ENCODE measurements around the gene FN1.

Gene FN1

GRCh38 chr2:215386566-215386965 lies 49.3 kb downstream of the FN1 start:
- DNase-seq = no peak

DNA sequence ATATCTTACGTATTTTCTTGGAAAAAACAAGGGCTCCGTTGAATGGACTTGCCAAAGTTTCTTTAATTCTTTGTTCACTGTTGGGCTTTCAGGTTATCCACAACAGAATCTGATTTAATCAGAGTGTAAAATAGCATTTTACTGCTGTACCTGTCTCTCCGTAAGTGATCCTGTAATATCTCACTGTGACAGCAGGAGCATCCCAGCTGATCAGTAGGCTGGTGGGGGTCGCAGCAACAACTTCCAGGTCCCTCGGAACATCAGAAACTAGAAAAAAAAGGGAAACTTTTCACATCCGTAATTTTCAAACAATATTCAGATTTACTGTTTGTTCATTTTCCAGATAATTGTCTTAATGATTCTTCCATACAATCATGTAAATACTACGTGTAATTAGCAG lies 51.2 kb downstream of the FN1 start:
- no peak for DNase-seq

- DNase-seq = no peak
These were observed 52.1 kb downstream of the FN1 start for GRCh38 chr2:215383652-215384279.

DNA sequence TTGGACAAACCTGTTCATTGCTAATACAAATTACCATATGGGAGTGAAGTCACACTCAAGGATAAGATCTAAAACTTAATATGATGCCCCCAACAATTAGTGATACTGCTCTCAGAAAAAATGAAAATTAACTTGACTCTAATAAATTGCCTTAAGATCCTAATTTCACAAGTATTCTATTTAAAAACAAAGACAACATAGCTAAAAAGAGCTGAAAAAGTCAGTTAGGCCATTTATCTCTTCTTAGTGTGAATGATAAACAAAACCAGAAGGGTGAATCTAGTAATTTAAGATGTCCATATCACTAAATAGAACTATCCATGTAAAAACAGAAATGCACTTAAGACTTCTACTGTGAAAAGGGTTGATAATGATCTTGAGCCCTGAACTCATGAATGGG lies 53.4 kb downstream of the FN1 start:
- DNase-seq = no peak

GRCh38 chr2:215382011-215382410 lies 53.9 kb downstream of the FN1 start:
- DNase-seq = no peak

DNA sequence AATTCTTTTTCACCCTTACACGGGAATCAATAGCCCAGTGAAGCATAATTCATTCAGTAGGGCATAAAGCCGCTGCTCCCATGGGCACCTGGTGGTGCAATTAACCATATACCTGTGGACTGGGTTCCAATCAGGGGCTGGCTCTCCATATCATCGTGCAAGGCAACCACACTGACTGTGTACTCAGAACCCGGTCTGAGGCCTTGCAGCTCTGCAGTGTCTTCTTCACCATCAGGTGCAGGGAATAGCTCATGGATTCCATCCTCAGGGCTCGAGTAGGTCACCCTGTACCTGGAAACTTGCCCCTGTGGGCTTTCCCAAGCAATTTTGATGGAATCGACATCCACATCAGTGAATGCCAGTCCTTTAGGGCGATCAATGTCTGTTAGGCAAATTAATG lies 55.2 kb downstream of the FN1 start:
- DNase-seq = no peak

- DNase-seq = no peak
These were observed 55.9 kb downstream of the FN1 start for GRCh38 chr2:215379948-215380347.

GRCh38 chr2:215379039-215379438 lies 56.8 kb downstream of the FN1 start:
- no peak for DNase-seq

DNA sequence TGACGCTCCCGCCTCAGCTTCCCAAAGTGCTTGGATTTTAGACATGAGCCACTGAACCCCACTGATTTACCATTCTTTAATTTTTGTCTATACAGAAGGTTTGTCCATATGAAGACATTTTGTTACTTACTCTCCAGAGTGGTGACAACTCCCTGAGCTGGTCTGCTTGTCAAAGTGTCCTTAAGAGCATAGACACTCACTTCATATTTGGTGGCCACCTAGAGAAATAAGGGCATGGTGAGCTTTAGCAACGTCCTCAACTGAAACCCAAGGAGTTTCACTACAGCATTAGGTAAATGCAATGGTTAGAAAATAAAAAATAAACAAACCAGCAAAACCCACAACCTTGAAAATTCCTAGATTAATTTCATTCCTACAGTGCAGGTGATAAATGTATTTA lies 57.8 kb downstream of the FN1 start:
- DNase-seq = no peak

DNA sequence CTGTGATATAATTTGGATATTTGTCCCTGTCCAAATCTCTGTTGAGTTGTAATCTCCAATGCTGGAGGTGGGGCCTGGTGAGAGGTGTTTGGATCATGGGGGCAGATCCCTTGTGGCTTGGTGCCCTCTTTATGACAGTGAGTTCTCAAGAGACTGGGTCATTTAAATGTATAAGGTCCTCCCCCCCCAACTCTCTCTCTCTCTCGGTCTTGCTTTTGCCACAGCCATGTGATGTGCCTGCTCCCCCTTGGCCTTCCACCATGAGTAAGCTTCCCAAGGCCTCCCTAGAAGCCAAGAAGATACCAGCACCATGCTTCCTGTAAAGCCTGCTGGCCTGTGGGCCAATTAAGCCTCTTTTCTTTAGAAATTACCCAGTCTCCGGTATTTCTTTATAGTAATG lies 58.6 kb downstream of the FN1 start:
- DNase-seq = no peak

GRCh38 chr2:215376103-215376780 lies 59.6 kb downstream of the FN1 start:
- no peak for DNase-seq

DNA sequence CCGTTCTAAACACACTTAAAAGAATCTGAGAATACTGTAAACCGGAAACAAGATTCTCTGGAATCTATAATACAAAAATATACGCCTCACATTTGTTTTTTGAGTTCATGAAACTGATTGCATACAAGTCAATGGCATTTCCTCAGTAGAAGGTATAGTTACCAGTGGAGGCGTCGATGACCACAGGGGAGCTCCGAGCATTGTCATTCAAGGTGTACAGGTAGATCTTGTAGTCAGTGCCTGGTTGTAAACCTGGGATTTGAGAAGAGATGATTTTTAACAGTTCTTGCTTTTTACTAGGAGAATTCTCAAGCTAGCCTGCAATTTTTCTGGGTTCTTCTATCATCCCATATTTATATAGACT lies 60.4 kb downstream of the FN1 start:
- DNase-seq = no peak

GRCh38 chr2:215374642-215375466 lies 61.0 kb downstream of the FN1 start:
- DNase-seq = no peak

GRCh38 chr2:215374002-215374401 lies 61.9 kb downstream of the FN1 start:
- no peak for DNase-seq

GRCh38 chr2:215372968-215373649 lies 62.8 kb downstream of the FN1 start:
- no peak for DNase-seq

DNA sequence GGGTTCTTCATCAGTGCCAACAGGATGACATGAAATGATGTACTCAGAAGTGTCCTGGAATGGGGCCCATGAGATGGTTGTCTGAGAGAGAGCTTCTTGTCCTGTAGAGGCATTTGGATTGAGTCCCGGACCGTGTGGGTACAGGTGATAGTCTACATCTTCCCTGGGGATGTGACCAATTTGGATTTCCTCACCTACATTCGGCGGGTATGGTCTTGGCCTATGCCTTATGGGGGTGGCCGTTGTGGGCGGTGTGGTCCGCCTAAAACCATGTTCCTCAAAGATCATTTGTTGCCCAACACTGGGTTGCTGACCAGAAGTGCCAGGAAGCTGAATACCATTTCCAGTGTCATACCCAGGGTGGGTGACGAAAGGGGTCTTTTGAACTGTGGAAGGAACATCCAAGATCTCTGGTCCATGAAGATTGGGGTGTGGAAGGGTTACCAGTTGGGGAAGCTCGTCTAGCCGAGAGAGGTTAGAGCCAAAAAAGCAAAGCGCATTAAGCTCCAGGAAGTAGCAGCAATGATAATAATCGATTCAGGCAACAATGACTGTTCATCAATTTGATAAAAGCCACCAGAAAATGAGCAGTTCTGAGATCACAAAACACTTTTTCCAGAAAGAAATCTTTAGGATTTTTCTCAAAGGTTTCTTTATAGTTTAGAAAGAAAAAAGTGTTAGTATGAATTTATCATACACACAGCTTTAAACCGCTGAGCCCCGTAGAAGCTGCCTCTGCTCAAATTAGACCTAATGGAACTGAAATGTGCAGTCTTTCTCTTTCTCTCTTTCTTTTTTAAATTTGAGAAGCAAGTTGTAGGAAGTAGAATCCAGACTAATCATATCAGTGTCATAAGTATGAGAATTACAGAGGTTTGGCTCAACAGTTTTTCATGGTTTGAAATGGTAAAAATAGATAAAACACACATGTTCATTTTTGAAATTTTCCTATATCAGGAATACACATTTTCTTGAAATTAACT lies 63.7 kb downstream of the FN1 start:
- DNase-seq = no peak

DNA sequence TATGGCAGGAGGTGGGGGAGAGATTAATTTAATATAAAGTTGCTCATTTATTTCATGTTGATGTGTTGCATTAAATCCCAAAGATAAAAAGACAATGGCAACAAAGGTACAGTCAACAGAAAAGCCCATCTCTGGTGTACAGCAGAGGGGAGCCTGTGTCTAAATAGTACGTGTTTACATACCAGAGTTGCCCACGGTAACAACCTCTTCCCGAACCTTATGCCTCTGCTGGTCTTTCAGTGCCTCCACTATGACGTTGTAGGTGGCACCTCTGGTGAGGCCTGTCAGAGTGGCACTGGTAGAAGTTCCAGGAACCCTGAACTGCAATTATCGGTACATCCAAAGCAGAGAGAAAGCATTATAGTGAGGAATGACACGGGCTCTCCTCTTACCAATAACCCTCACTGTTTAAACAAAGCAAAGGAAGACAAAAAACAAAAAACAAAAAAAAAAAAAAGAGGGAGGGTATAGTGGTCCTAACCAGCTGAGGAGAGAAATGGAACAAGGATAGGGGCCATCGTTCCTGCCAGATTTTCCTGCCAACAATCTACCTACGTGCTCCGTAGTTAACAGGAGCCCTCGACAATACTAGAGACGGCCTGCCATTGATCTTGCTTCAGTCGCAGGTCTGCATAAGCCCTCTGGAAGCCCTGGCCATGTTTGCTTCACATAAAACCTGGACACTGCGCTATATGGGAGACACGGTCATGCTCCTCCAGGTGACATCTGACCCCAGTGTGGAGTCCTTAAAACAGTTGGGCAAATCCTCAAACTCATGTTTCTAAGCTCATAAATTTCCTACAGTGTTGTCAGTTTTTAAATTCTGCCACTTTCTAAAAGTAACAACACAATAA lies 65.5 kb downstream of the FN1 start:
- DNase-seq = no peak

DNA sequence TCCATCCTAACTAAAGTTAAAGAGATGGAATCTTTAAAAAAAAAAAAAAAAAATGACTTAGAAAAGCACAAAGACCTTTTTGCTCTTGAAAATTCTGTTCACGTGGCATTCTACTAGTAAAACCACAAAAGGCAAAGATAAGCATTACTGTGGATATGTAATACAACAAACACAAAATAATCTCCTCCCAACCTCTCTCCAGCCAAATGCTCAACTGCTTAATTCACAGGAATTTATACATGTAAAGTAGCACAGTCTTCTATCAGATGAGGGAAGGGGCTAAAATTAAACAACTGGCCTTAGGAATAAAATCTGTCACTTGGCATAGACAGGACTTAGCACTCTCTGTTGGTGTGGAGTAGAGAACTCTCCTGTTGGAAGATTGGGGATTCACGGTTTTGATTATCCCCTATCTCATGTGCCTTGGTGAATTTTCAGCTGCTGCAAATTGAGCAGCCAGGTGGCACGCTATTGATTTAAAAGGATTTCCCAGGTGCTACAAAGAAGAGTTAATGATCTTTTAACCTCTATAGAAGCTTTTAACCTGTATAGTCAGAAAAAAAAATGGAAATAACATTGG lies 66.6 kb downstream of the FN1 start:
- no peak for DNase-seq

DNA sequence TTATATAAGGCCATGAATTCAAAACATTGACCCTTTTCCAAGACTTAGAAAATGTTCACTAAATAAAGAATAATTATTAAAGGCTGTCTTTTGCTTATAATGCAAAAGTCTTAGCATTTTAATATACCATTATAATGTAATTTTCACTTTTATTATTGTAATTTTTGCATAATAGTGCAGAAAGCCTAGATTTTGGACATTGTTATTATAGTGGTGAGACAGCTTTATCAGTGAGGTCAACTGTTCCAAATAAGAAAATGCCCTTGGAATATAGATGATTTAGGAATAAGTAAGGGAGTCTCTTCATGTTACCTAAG lies 67.4 kb downstream of the FN1 start:
- DNase-seq = no peak

Measured in hypothalamus (tissue), 51 donors.